ENCODE results near the gene KCND3.

The KCND3 gene

DNA sequence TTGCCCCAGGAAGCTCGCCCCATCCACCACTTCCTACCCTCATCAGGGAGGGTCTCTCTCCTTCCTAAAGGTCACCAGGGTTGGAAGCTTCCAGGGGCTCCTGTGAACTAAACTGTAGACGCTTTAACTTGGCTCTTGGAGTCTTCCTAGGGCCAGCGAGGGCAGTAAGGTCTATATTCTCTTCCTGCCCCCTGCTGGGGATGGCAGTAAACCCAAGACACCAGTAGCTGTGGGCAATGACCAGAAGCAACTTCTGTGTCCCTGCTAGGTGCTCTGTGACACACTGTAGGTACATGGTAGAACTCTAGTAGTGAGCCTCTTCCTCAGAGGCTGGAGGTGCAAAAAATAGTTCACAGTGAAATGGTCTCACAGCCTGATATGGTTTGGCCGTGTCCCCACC, 30.0 kb downstream of the KCND3 start:
- Histone ChIP-seq H3K4me3 (ENCODE audit: low read length, poor library complexity, severe bottlenecking) (no peak overlapping the region), H3K79me2 (ENCODE audit: insufficient read depth, low read length) (no peaks in the 10 kb centered on the region), H3K4me2 (ENCODE audit: low read depth, low read length, poor library complexity, severe bottlenecking) (no peak overlapping the region), H4K20me1 (ENCODE audit: insufficient read depth, low read length, poor library complexity, severe bottlenecking) (no peaks in the 10 kb centered on the region), H3K9me2 (replicated peaks; ENCODE audit: low read depth, low read length) (no peaks in the 10 kb centered on the region), H3K27me3 (ENCODE audit: insufficient read depth, low read length, poor library complexity, severe bottlenecking) (no peaks in the 10 kb centered on the region), H3K4me1 (ENCODE audit: insufficient read depth, low read length, poor library complexity, severe bottlenecking) (no peaks in the 10 kb centered on the region), H3K9ac (ENCODE audit: low read depth, low read length, poor library complexity, severe bottlenecking) (no peak overlapping the region), H3K9me3 (ENCODE audit: insufficient read depth, low read depth, low read length) (no peaks in the 10 kb centered on the region), H3K36me3 (ENCODE audit: insufficient read depth, low read length) (no peaks in the 10 kb centered on the region), H2AFZ (ENCODE audit: low read length) (no peak overlapping the region), H3F3A (ENCODE audit: low read depth) (no peaks in the 10 kb centered on the region)
- TF ChIP-seq, protein P1, sequence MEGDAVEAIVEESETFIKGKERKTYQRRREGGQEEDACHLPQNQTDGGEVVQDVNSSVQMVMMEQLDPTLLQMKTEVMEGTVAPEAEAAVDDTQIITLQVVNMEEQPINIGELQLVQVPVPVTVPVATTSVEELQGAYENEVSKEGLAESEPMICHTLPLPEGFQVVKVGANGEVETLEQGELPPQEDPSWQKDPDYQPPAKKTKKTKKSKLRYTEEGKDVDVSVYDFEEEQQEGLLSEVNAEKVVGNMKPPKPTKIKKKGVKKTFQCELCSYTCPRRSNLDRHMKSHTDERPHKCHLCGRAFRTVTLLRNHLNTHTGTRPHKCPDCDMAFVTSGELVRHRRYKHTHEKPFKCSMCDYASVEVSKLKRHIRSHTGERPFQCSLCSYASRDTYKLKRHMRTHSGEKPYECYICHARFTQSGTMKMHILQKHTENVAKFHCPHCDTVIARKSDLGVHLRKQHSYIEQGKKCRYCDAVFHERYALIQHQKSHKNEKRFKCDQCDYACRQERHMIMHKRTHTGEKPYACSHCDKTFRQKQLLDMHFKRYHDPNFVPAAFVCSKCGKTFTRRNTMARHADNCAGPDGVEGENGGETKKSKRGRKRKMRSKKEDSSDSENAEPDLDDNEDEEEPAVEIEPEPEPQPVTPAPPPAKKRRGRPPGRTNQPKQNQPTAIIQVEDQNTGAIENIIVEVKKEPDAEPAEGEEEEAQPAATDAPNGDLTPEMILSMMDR (conservative IDR thresholded peaks at IDR 0.05; ENCODE audit: low read length) = no peak
- TF ChIP-seq EZH2phosphoT487 (IDR thresholded peaks at IDR 0.05; ENCODE audit: borderline replicate concordance) = no peak

DNA sequence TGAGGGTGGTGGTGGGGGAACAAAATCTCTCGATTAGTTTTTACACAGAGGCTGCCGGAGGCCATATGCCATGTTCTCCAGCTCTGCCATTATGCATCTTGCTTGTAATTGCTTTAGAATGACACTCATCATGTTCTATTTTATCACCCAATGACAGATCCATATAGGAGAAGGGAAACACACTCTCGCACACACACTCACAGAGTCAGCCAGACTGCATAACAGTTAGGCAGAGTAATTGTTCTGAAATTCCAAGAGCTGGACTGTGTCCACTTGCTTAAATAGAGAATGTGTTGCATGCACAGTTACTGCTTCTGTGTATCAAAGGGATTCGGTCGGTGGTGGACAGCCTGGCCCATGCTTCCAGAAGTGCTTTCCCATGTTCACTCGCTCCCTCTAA, 30.6 kb downstream of the KCND3 start:
- Histone ChIP-seq H3K36me3 (ENCODE audit: insufficient read depth, low read length) (no peaks in the 10 kb centered on the region), H3K27me3 (ENCODE audit: insufficient read depth, low read length, poor library complexity, severe bottlenecking) (no peaks in the 10 kb centered on the region), H3F3A (ENCODE audit: low read depth) (no peaks in the 10 kb centered on the region), H3K4me1 (ENCODE audit: insufficient read depth, low read length, poor library complexity, severe bottlenecking) (no peaks in the 10 kb centered on the region), H3K9me2 (replicated peaks; ENCODE audit: low read depth, low read length) (no peaks in the 10 kb centered on the region), H3K4me2 (ENCODE audit: low read depth, low read length, poor library complexity, severe bottlenecking) (no peak overlapping the region), H3K9ac (ENCODE audit: low read depth, low read length, poor library complexity, severe bottlenecking) (no peak overlapping the region), H3K4me3 (ENCODE audit: low read length, poor library complexity, severe bottlenecking) (no peak overlapping the region), H4K20me1 (ENCODE audit: insufficient read depth, low read length, poor library complexity, severe bottlenecking) (no peaks in the 10 kb centered on the region), H3K79me2 (ENCODE audit: insufficient read depth, low read length) (no peaks in the 10 kb centered on the region), H2AFZ (ENCODE audit: low read length) (no peak overlapping the region), H3K9me3 (ENCODE audit: insufficient read depth, low read depth, low read length) (no peaks in the 10 kb centered on the region)
- no peak for TF ChIP-seq EZH2phosphoT487 (IDR thresholded peaks at IDR 0.05; ENCODE audit: borderline replicate concordance)
- TF ChIP-seq, protein P1 (conservative IDR thresholded peaks at IDR 0.05; ENCODE audit: low read length) = no peak

DNA sequence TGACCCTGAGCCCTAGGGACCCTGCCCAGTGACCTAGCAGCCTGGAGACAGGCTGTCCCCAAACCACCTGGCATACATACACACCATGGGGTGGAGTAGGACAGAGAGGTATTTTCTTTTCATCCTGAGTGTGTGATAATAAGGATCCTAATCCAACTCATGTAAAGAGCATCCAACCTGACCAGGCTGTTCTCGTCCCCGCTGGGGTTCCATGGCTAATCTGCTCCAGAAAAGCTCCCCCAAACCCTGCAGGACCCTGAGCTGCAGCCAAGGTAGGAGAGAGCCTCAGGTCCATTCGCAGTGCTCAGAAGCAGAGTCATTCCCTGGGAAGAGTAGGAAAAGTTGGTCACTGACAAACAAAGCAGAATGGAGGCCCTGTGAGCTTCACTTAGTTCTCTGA, 31.4 kb downstream of the KCND3 start:
- H3F3A ChIP-seq (ENCODE audit: low read depth) = no peaks in the 10 kb centered on the region
- no peak overlapping the region for H3K9ac ChIP-seq (ENCODE audit: low read depth, low read length, poor library complexity, severe bottlenecking)
- no peak overlapping the region for H3K4me3 ChIP-seq (ENCODE audit: low read length, poor library complexity, severe bottlenecking)
- no peaks in the 10 kb centered on the region for H3K79me2 ChIP-seq (ENCODE audit: insufficient read depth, low read length)
- no peaks in the 10 kb centered on the region for H3K36me3 ChIP-seq (ENCODE audit: insufficient read depth, low read length)
- H3K9me2 ChIP-seq (replicated peaks; ENCODE audit: low read depth, low read length) = no peaks in the 10 kb centered on the region
- no peaks in the 10 kb centered on the region for H3K9me3 ChIP-seq (ENCODE audit: insufficient read depth, low read depth, low read length)
- no peaks in the 10 kb centered on the region for H3K4me1 ChIP-seq (ENCODE audit: insufficient read depth, low read length, poor library complexity, severe bottlenecking)
- no peak overlapping the region for H3K4me2 ChIP-seq (ENCODE audit: low read depth, low read length, poor library complexity, severe bottlenecking)
- no peaks in the 10 kb centered on the region for H4K20me1 ChIP-seq (ENCODE audit: insufficient read depth, low read length, poor library complexity, severe bottlenecking)
- no peaks in the 10 kb centered on the region for H3K27me3 ChIP-seq (ENCODE audit: insufficient read depth, low read length, poor library complexity, severe bottlenecking)
- TF ChIP-seq EZH2phosphoT487 (IDR thresholded peaks at IDR 0.05; ENCODE audit: borderline replicate concordance) = no peak
- TF ChIP-seq, protein P1 (conservative IDR thresholded peaks at IDR 0.05; ENCODE audit: low read length) = no peak
- no peak overlapping the region for H2AFZ ChIP-seq (ENCODE audit: low read length)
